HepG2 (cell line): Measurements from ENCODE around the gene TOR4A. TPM values are rescaled to one million over a fixed set of nuclear protein-coding genes. Genes with fewer than 3 reads are reported as not detected.
A peak's percentile ranks its signal among the peaks of the same experiment; 100 is the strongest.

ENCODE experiments used
- BRCA1 ChIP-seq: sonication (generic); formaldehyde crosslinking; IDR thresholded peaks from 2 replicates; pipeline ENCODE4 v1.4.0; 2020; ENCODE audit warnings: missing genetic modification reagents
- CC2D1A ChIP-seq: sonication (generic); formaldehyde crosslinking; IDR thresholded peaks from 2 replicates; pipeline ENCODE4 v1.8.1; 2023; ENCODE audit warnings: mild to moderate bottlenecking, missing genetic modification reagents
- CREB1 ChIP-seq, 2 experiments: fragments of 450-650 bp in 1 of 2; IDR thresholded peaks; 2 replicates each; pipeline ENCODE4 v1.6.1; 2016 to 2017; ENCODE audit warnings: control low read depth in 1 of 2, mild to moderate bottlenecking in 1 of 2, missing compliant biosample characterization in 1 of 2, missing genetic modification characterization in 1 of 2
- FOXK2 ChIP-seq: fragments of 450-650 bp; IDR thresholded peaks from 2 replicates; pipeline ENCODE4 v1.6.1; 2016
- FOXP1 ChIP-seq, 2 experiments: fragments of 450-650 bp in 1 of 2; IDR thresholded peaks; 2 replicates each; pipeline ENCODE4 v1.6.1; 2017 to 2018; ENCODE audit warnings: antibody characterized with exemption in 1 of 2
- HMG20B ChIP-seq: conservative IDR thresholded peaks from 2 replicates; pipeline ENCODE4 v1.6.1; 2016; ENCODE audit warnings: missing genetic modification reagents, missing compliant biosample characterization
- HOXA7 ChIP-seq: sonication (generic); formaldehyde crosslinking; IDR thresholded peaks from 2 replicates; pipeline ENCODE4 v1.8.1; 2022; ENCODE audit warnings: mild to moderate bottlenecking, missing genetic modification reagents, moderate library complexity
- MED13 ChIP-seq: sonication (generic); formaldehyde crosslinking; IDR thresholded peaks from 2 replicates; pipeline ENCODE4 v1.5.0; 2020; ENCODE audit warnings: missing genetic modification reagents
- NFRKB ChIP-seq: fragments of 450-650 bp; IDR thresholded peaks from 2 replicates; pipeline ENCODE4 v1.6.1; 2017
- PAX8 ChIP-seq: sonication (generic); formaldehyde crosslinking; IDR thresholded peaks from 2 replicates; pipeline ENCODE4 v1.8.0; 2022; ENCODE audit warnings: mild to moderate bottlenecking, missing genetic modification reagents, borderline replicate concordance
- RXRB ChIP-seq: IDR thresholded peaks from 2 replicates; pipeline ENCODE4 v1.6.1; 2016; ENCODE audit warnings: borderline replicate concordance, missing genetic modification reagents, missing compliant biosample characterization
- TBX3 ChIP-seq: fragments of 450-650 bp; IDR thresholded peaks from 2 replicates; pipeline ENCODE4 v1.6.1; 2017; ENCODE audit warnings: antibody characterized with exemption, mild to moderate bottlenecking, inconsistent platforms, borderline replicate concordance
- TMF1 ChIP-seq: sonication (generic); formaldehyde crosslinking; IDR thresholded peaks from 2 replicates; pipeline ENCODE4 v1.8.1; 2022; ENCODE audit warnings: low read depth, missing genetic modification reagents
- TRIM24 ChIP-seq: sonication (generic); formaldehyde crosslinking; IDR thresholded peaks from 2 replicates; pipeline ENCODE4 v1.8.0; 2022; ENCODE audit warnings: mild to moderate bottlenecking, missing genetic modification reagents
- ZNF30 ChIP-seq: sonication (generic); formaldehyde crosslinking; IDR thresholded peaks from 2 replicates; pipeline ENCODE4 v1.5.0; 2020; ENCODE audit warnings: mild to moderate bottlenecking, missing genetic modification reagents
- ZNF331 ChIP-seq: sonication (generic); formaldehyde crosslinking; IDR thresholded peaks from 2 replicates; pipeline ENCODE4 v1.4.0; 2020; ENCODE audit warnings: missing genetic modification reagents
- ZNF709 ChIP-seq: sonication (generic); formaldehyde crosslinking; IDR thresholded peaks from 2 replicates; pipeline ENCODE4 v1.5.0; 2020; ENCODE audit warnings: mild to moderate bottlenecking, missing genetic modification reagents
- ZNF883 ChIP-seq: sonication (generic); formaldehyde crosslinking; IDR thresholded peaks from 2 replicates; pipeline ENCODE4 v1.5.1; 2020; ENCODE audit warnings: mild to moderate bottlenecking, missing genetic modification reagents; ENCODE audit errors: not compliant biosample characterization
- ZSCAN12 ChIP-seq: sonication (generic); formaldehyde crosslinking; IDR thresholded peaks from 2 replicates; pipeline ENCODE4 v1.9.0; 2021; ENCODE audit warnings: mild to moderate bottlenecking, missing genetic modification reagents
- polyA plus RNA-seq, 8 experiments: library from polyadenylated mRNA; depleted of rRNA in 3 of 8; stranded (reverse) in 7 of 8; unstranded in 1 of 8; fragments of >200 nt; fragmentation: Illumina TruSeq in 4 of 8; extraction: Trizol in 4 of 8; gene quantifications; 2 replicates each; pipeline versions ENCODE4 v1.2.1 to v1.2.3, GENCODE V29; 2011 to 2016; ENCODE audit warnings: low read depth in 4 of 8, missing spikeins in 1 of 8, mixed read lengths in 1 of 8; ENCODE audit not compliant: insufficient read depth in 1 of 8
- total RNA-seq, 5 experiments: library from RNA; depleted of rRNA; stranded (reverse); fragments of >200 nt; fragmentation: Illumina TruSeq; extraction: Trizol; gene quantifications; 2 replicates each; pipeline ENCODE4 v1.2.3, GENCODE V29; 2016; ENCODE audit warnings: low read depth in 1 of 5
- TF ChIP-seq, protein P1 (sequence below): sonication (generic); formaldehyde crosslinking; conservative IDR thresholded peaks from 2 replicates; pipeline ENCODE4 v1.4.0; 2020; ENCODE audit warnings: missing genetic modification reagents
- TF ChIP-seq, protein P2 (sequence below): sonication (generic); formaldehyde crosslinking; IDR thresholded peaks from 2 replicates; pipeline ENCODE4 v1.4.0; 2020; ENCODE audit warnings: missing genetic modification reagents, mild to moderate bottlenecking, borderline replicate concordance
- TF ChIP-seq, protein P3 (sequence below): sonication (generic); formaldehyde crosslinking; IDR thresholded peaks from 2 replicates; pipeline ENCODE4 v1.4.0; 2020; ENCODE audit warnings: low read depth, mild to moderate bottlenecking, missing genetic modification reagents
- TF ChIP-seq, protein P4 (sequence below): sonication (generic); formaldehyde crosslinking; IDR thresholded peaks from 2 replicates; pipeline ENCODE4 v1.4.0; 2020; ENCODE audit warnings: missing genetic modification reagents, borderline replicate concordance
- TF ChIP-seq, protein P5 (sequence below): sonication (generic); formaldehyde crosslinking; IDR thresholded peaks from 2 replicates; pipeline ENCODE4 v1.4.0; 2020; ENCODE audit warnings: missing genetic modification reagents

TOR4A gene
- total and polyA plus RNA-seq, 2 of the 13 experiments (the other 11 are each of a cell fraction or from before 2014, with no cell fraction given) = 11.1 to 14.2 TPM

DNA sequence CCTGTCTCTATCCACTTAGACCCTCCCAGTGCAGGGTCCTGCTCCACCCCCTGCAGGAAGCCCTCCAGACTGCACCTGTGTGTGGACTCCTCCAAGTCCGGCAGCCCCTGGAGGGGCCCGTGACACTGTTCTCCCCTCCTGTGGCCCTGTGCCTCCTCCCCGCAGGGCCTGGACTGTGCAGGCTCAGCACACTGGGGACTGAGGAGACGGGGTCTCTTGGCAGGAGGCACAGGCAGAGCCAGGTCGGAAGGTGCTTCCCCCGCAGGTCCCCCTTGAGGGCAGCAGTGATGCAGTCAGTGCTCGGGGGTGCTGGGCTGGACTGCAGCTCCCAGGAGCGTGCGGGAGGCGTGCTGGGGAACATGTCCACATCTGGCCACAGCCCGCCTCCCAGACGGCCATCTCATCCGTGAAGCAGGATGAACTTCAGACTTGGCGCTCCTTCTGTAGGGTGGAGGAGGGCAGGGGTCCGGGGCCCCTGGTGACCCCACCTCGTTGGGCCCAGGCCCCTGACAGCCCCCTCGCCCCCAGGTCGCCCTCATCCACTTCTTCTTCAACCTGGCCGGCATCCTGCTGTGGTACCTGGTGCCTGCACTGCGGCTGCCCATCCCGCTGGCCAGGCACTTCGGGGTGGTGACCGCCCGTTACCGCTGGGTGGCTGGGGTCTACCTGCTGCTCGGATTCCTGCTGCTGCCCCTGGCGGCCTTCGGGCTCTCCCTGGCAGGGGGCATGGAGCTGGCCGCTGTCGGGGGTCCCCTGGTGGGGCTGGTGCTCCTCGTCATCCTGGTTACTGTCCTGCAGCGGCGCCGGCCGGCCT, 41.9 kb upstream of the TOR4A start (continued):
- TF ChIP-seq, protein P1, sequence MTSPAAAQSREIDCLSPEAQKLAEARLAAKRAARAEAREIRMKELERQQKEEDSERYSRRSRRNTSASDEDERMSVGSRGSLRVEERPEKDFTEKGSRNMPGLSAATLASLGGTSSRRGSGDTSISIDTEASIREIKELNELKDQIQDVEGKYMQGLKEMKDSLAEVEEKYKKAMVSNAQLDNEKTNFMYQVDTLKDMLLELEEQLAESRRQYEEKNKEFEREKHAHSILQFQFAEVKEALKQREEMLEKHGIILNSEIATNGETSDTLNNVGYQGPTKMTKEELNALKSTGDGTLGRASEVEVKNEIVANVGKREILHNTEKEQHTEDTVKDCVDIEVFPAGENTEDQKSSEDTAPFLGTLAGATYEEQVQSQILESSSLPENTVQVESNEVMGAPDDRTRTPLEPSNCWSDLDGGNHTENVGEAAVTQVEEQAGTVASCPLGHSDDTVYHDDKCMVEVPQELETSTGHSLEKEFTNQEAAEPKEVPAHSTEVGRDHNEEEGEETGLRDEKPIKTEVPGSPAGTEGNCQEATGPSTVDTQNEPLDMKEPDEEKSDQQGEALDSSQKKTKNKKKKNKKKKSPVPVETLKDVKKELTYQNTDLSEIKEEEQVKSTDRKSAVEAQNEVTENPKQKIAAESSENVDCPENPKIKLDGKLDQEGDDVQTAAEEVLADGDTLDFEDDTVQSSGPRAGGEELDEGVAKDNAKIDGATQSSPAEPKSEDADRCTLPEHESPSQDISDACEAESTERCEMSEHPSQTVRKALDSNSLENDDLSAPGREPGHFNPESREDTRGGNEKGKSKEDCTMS (CRISPR knock-in tag) = no peak
- TF ChIP-seq BRCA1 (CRISPR knock-in tag) (no peak), ZNF331 (CRISPR knock-in tag) (0 out of 2 replicates have a peak, but pooled peaks have one; percentile 18), FOXP1 (IDR thresholded peaks at IDR 0.05) (no peak), FOXP1 (CRISPR knock-in tag; IDR thresholded peaks at IDR 0.05) (no peak), TBX3 (no peak), MED13 (CRISPR knock-in tag) (no peak), NFRKB (no peak), ZNF30 (no peak), HOXA7 (CRISPR knock-in tag) (0 out of 2 replicates have a peak, but pooled peaks have one; percentile 19), RXRB (CRISPR knock-in tag) (peak; percentile 30; the same call in 1 of the 2 replicates), ZNF709 (CRISPR knock-in tag) (no peak), TRIM24 (CRISPR knock-in tag) (no peak), ZNF883 (CRISPR knock-in tag) (peak; percentile 20), TMF1 (CRISPR knock-in tag) (peak; percentile 22; the same call in 1 of the 2 replicates), FOXK2 (no peak), PAX8 (CRISPR knock-in tag) (no peak), ZSCAN12 (CRISPR knock-in tag) (no peak), CC2D1A (CRISPR knock-in tag) (no peak), HMG20B (CRISPR knock-in tag) (no peak), CREB1 (IDR thresholded peaks at IDR 0.05) (no peak), CREB1 (CRISPR knock-in tag; IDR thresholded peaks at IDR 0.05) (no peak)
- TF ChIP-seq, protein P2, sequence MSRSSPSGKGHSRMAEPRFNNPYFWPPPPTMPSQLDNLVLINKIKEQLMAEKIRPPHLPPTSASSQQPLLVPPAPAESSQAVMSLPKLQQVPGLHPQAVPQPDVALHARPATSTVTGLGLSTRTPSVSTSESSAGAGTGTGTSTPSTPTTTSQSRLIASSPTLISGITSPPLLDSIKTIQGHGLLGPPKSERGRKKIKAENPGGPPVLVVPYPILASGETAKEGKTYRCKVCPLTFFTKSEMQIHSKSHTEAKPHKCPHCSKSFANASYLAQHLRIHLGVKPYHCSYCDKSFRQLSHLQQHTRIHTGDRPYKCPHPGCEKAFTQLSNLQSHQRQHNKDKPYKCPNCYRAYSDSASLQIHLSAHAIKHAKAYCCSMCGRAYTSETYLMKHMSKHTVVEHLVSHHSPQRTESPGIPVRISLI = no peak
- TF ChIP-seq, protein P3, sequence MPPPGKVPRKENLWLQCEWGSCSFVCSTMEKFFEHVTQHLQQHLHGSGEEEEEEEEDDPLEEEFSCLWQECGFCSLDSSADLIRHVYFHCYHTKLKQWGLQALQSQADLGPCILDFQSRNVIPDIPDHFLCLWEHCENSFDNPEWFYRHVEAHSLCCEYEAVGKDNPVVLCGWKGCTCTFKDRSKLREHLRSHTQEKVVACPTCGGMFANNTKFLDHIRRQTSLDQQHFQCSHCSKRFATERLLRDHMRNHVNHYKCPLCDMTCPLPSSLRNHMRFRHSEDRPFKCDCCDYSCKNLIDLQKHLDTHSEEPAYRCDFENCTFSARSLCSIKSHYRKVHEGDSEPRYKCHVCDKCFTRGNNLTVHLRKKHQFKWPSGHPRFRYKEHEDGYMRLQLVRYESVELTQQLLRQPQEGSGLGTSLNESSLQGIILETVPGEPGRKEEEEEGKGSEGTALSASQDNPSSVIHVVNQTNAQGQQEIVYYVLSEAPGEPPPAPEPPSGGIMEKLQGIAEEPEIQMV = no peak
- TF ChIP-seq, protein P4, sequence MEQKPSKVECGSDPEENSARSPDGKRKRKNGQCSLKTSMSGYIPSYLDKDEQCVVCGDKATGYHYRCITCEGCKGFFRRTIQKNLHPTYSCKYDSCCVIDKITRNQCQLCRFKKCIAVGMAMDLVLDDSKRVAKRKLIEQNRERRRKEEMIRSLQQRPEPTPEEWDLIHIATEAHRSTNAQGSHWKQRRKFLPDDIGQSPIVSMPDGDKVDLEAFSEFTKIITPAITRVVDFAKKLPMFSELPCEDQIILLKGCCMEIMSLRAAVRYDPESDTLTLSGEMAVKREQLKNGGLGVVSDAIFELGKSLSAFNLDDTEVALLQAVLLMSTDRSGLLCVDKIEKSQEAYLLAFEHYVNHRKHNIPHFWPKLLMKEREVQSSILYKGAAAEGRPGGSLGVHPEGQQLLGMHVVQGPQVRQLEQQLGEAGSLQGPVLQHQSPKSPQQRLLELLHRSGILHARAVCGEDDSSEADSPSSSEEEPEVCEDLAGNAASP (CRISPR knock-in tag) = no peak
- TF ChIP-seq, protein P5, sequence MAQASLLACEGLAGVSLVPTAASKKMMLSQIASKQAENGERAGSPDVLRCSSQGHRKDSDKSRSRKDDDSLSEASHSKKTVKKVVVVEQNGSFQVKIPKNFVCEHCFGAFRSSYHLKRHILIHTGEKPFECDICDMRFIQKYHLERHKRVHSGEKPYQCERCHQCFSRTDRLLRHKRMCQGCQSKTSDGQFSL (CRISPR knock-in tag) = no peak
